Thoracic aorta (tissue), 2 donors: Measurements from ENCODE around the gene LDLRAD4. TPM values are rescaled to one million over a fixed set of nuclear protein-coding genes. Genes with fewer than 3 reads are reported as not detected.
"Not testable (repeated sequence)": the region's sequence is repeated elsewhere in the genome, so short reads cannot be mapped to it uniquely, and the experiment has no call there.

Source experiments
- ATAC-seq: fragments of 150-250 bp; one replicate; pipeline ENCODE4 v1.8.0; 2017; ENCODE audit warnings: low read depth; ENCODE audit not compliant: insufficient number of reproducible peaks, low FRiP score
- DNase-seq: peaks from one replicate; pipeline ENCODE4 v3.0.0-alpha.2; 2020; ENCODE audit warnings: low spot score
- H3K27ac ChIP-seq, 2 donors: fragments of 200-600 bp; sonication (generic); 1 replicate in 1 of 2; 2 replicates in 1 of 2; pipeline ENCODE4 v1.5.1; 2016; ENCODE audit warnings: mild to moderate bottlenecking in 2 of 2, moderate library complexity in 2 of 2
- H3K27me3 ChIP-seq: fragments of 200-600 bp; sonication (generic); replicated peaks from 2 replicates; pipeline ENCODE4 v1.6.0; 2016; ENCODE audit warnings: mild to moderate bottlenecking; ENCODE audit not compliant: insufficient read depth
- H3K36me3 ChIP-seq: fragments of 200-600 bp; sonication (generic); one replicate; pipeline ENCODE4 v1.5.1; 2016
- H3K4me1 ChIP-seq, 2 donors: fragments of 200-600 bp; sonication (generic); 1 replicate in 1 of 2; 2 replicates in 1 of 2; pipeline versions ENCODE4 v1.5.1 to v1.6.0; 2016; ENCODE audit warnings: low read depth in 2 of 2, mild to moderate bottlenecking in 1 of 2; ENCODE audit not compliant: control insufficient read depth in 1 of 2
- H3K4me3 ChIP-seq: fragments of 200-600 bp; sonication (generic); 2 replicates; pipeline ENCODE4 v1.5.1; 2016; ENCODE audit warnings: mild to moderate bottlenecking
- H3K9me3 ChIP-seq: fragments of 200-600 bp; sonication (generic); 2 replicates; pipeline ENCODE4 v1.5.1; 2016
- total RNA-seq, 2 donors: library from RNA; depleted of rRNA; stranded (reverse); fragments of >200 nt; gene quantifications; one replicate each; pipeline versions ENCODE4 v1.1.0 to v1.2.3, GENCODE V29; 2016
- TF ChIP-seq, protein P1 (sequence below): fragments of 200-600 bp; sonication (generic); IDR thresholded peaks from one replicate; pipeline ENCODE4 v1.5.1; 2019; ENCODE audit warnings: antibody characterized with exemption

The LDLRAD4 gene
- total RNA-seq, 2 donors from 2014 or later, result 98.4 to 135 TPM

DNA sequence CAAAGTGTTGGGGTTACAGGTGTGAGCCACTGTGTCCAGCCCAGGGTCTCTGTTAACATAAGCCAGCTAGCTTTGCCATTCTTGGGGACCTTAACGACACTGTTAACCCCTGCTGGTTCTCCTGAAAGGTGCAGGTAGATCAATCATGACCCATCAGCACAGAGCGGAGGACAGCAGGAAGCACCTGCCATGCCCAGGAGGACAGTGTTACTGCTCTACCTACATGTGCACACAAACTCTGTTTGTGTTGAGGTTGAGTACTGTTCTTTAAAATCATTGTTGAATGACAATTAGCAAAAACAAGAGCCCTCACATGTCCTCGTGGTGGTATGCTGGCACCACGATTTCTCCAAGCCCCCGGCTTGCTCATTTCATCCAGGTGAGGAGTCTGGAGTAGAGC lies 386.9 kb downstream of the LDLRAD4 start:
- ATAC-seq (no peak), DNase-seq (no peak)
- Histone ChIP-seq H3K4me3 (no peak overlapping the region), H3K27me3 (no peaks in the 10 kb centered on the region), H3K27ac (no peak overlapping the region), H3K4me1 (peaks cover 3 to 5% of the 10 kb centered on the region in 2 donors), H3K36me3 (no peaks in the 10 kb centered on the region), H3K9me3 (no peaks in the 10 kb centered on the region)
- TF ChIP-seq, protein P1, sequence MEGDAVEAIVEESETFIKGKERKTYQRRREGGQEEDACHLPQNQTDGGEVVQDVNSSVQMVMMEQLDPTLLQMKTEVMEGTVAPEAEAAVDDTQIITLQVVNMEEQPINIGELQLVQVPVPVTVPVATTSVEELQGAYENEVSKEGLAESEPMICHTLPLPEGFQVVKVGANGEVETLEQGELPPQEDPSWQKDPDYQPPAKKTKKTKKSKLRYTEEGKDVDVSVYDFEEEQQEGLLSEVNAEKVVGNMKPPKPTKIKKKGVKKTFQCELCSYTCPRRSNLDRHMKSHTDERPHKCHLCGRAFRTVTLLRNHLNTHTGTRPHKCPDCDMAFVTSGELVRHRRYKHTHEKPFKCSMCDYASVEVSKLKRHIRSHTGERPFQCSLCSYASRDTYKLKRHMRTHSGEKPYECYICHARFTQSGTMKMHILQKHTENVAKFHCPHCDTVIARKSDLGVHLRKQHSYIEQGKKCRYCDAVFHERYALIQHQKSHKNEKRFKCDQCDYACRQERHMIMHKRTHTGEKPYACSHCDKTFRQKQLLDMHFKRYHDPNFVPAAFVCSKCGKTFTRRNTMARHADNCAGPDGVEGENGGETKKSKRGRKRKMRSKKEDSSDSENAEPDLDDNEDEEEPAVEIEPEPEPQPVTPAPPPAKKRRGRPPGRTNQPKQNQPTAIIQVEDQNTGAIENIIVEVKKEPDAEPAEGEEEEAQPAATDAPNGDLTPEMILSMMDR, result no peak

DNA sequence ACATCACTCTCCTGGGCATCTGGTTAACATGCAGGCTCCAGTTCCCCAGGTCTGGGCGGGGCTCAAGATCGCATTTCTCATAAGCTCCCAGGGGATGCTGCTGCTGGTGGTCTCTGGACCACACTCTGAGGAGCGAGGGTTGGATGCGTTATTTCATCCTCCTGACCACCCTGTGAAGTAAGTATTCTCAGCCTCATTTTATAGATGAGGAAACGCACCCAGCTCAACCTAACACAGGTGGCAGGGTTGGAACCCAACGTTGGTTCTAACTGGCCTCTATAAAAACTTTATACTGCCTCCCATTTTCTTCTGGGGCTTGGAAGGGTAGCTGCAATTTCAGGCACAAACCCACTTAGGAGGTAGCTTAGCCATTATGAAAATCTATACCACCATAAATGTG lies 387.3 kb downstream of the LDLRAD4 start:
- Histone ChIP-seq H3K9me3 (no peaks in the 10 kb centered on the region), H3K36me3 (no peaks in the 10 kb centered on the region), H3K4me1 (peaks cover 6 to 8% of the 10 kb centered on the region in 2 donors), H3K27me3 (no peaks in the 10 kb centered on the region), H3K27ac (no peak overlapping the region), H3K4me3 (no peak overlapping the region)
- ATAC-seq, result no peak
- no peak for DNase-seq
- TF ChIP-seq, protein P1, result no peak

DNA sequence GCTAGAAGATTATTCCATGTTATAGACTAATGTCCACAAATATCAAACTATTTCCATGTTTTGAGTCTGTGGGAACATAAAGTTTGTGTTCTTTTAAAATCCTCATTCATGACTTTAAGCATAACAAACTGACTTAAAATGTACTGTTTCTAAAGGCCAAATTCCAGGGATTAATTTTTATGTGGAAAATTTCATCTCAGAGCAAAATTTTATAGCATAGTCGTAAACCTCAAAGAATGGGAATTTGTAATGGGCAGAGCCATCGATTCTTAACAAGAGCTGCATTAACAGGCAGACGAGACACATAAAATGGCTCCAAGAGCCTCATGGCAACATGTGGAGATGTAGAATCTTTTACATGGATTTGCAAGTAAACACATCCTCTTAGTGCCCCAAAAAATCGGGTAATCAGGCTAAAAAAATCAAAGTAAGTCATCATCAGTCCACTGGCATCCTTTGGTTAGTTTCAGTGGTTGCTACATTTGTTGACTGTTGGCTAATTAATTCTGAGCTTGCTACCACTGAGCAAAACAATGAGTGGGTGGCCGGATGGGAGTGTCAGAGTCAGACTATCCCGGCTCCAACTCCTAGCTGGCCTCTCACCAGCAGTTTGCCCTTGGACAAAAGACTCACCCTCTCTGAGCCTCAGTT lies 388.2 kb downstream of the LDLRAD4 start:
- Histone ChIP-seq H3K36me3 (no peaks in the 10 kb centered on the region), H3K9me3 (no peaks in the 10 kb centered on the region), H3K27me3 (no peaks in the 10 kb centered on the region), H3K27ac (no peak overlapping the region), H3K4me1 (peaks cover 6 to 16% of the 10 kb centered on the region in 2 donors), H3K4me3 (no peak overlapping the region)
- ATAC-seq (no peak), DNase-seq (no peak)
- TF ChIP-seq, protein P1, result no peak

DNA sequence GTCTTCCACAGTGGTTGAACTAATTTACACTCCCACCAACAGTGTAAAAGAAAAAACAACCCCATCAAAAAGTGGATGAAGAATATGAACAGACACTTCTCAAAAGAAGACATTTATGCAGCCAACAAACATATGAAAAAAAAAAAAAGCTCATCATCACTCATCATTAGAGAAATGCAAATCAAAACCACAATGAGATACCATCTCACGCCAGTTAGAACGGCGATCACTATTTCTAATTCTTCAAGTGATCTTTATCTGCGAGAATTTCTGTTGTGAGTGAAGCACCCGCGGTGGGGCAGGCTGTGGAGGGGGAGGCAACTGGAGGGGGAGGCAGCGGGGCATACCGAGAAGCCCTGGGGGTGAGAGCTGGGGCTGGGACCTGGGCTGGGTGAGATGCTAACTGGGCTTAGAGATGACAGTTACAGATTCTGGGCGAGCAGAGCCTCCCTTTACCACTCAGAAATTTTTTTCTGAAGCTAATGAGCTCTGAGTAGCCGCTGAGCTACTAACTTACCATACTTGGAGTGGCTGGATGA lies 389.5 kb downstream of the LDLRAD4 start:
- H3K27me3 ChIP-seq, ATAC-seq, H3K4me3 ChIP-seq, H3K9me3 ChIP-seq, H3K27ac ChIP-seq, H3K36me3 ChIP-seq, DNase-seq: not testable (repeated sequence)
- H3K4me1 ChIP-seq, result peaks cover 6 to 24% of the 10 kb centered on the region in 2 donors

DNA sequence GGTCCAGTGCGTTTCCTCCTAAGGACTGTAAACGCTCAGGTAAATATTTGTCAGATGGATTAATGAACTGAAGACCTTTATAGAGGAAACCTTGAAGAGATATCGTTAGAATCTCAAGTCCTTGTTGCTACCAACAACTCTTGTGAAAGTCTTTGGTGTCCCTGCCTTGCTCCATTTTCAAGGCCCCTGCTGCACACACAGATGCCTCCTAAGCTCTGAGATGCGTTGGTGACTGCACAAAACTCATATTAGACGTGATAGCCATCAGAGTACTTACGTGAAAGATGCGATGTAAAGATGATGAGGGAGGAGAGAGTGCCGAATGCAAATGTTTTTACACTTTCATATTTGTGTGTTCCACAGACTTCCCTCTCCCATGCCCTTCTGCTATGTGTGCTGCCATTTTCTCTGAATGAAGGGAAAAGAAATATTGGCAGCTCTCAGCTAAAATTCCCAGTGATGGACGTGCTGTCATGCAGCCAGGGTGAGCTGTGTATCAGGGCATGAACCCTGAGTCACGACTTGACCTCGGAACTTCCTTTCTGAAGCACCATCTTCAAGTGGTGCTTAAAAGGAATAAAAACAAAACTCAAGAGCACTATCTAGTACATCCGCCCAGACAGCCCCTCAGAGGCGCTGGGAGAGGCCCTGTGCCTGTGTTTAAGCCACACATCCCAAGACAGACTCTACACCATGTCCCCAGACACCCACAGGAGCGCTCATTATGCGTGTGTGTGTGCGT lies 390.4 kb downstream of the LDLRAD4 start:
- TF ChIP-seq, protein P1, result no peak
- Histone ChIP-seq H3K27ac (no peak overlapping the region), H3K4me1 (peaks cover 6 to 25% of the 10 kb centered on the region in 2 donors), H3K27me3 (no peaks in the 10 kb centered on the region), H3K9me3 (no peaks in the 10 kb centered on the region), H3K36me3 (no peaks in the 10 kb centered on the region), H3K4me3 (no peak overlapping the region)
- no peak for DNase-seq
- no peak for ATAC-seq
